ENCODE measurements around the gene IRF2BPL.
"Not testable (repeated sequence)": the region's sequence is repeated elsewhere in the genome, so short reads cannot be mapped to it uniquely, and the experiment has no call there.

The IRF2BPL gene

GRCh38 chr14:77033622-77034589 lies 5.4 kb upstream of the IRF2BPL start:
- DNase-seq, result peak; percentile 96

- DNase-seq, result peak; percentile 95
Observed at GRCh38 chr14:77032844-77033621, 4.5 kb upstream of the IRF2BPL start.

- no peak for DNase-seq
Observed at GRCh38 chr14:77032491-77032843, 4.0 kb upstream of the IRF2BPL start.

GRCh38 chr14:77031759-77032490 lies 3.4 kb upstream of the IRF2BPL start:
- DNase-seq, result peak; percentile 32

DNA sequence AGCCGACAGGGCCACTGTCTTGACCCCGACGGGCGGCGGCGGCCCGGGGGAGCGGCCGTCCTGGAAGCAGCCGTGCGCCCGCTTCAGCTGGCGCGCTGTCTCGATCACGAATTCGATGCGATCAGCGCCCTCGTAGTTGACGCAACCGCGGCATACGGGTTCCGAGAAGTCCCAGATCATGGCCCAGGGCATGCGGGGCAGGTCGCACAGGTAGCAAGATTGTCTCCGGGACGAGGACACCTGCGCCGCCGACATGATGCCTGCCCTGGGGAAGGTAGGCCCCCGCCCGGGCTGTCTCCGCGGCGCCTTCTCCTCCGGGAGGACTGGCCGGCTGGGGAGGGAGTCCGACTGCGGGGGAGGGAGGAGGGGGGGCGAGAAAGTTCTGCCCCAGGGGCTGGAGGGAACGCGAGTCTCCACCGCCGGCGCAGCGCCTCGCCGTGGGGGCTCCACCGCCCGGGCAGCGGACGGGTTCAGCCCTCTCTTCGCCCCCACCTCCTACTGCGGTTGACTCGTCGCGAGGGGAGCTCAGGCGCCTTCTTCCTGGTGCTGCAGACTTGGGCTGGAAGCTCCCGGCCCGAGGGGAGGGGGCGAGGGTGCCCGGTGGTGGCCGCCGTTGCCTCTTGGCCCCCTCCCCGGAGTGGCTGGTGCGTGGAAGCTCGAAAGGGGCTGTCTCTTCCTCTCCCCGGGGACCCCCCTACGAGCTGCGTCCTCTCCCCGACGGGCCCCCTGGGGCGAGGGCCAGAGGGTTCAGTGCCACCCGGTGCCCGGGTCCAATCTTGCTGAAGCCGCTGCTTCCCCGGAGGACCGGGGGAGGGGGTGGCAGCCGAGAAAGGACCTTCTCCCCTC lies 747 bp downstream of the IRF2BPL start:
- peak; percentile 79 for DNase-seq

DNA sequence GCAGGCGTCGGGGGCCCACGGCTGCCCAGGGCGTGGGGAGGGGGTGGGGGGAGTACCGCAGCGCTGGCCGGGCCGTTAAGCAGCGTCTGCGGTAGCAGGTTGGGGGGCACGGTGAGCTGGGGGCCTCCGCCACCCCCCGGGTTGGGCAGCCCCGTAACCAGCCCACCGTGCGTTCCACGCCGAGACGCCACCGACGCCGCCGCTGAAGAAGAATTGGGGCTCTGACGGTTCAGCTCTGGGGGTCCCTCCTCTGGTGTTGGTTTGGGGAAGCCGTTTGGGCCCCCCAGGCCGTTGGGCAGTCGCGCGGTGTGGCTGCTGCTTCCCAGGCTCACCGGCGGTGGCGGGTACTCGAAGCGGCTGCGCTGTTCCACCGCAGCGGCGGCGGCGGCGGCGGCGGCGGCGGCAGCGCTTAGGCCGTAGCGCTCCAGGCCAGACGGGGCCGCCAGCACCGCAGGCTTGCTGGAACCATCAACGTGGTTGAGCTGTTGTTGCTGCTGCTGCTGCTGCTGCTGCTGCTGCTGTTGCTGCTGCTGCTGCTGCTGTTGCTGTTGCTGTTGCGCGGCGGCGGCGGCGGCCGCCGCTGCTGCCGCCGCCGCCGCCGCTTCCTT lies 1.5 kb downstream of the IRF2BPL start:
- DNase-seq, result peak; percentile 19

DNA sequence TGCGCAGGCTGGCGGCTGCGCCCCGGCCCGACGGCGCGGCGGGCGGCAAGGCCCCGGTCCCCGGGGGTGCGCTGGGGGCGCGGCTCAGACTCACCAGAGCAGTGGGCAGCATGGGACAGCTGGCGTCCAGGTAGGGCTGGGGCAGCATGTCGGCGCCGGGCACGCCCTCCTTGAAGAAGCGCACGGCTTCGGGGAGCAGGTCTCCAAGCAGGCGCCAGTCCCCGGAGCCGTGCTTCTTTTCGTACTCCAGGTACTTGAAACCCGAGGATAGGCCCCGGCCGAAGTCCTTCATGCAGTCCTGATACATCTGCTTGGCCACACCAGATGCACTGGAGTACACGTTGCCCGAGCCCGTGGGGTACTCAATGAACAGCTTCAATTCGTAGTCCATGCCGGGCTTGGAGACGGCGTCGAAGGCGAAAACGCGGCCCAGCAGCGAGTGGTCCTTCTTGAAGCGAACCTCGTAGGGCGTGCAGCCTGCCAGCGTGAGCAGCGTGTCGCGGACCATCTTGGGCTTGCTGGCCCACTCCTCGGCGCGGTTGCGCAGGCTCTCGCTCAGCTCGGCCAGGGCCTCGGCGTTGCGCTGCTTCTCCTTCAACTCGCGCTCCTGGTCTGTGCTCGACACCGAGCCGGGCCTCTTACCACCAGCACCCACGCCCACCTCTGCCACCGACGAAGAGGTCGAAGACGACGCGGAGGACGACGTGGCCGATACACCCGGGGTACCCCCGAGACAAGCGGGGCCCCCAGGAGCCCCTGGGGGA lies 2.2 kb downstream of the IRF2BPL start:
- peak; percentile 68 for DNase-seq

DNA sequence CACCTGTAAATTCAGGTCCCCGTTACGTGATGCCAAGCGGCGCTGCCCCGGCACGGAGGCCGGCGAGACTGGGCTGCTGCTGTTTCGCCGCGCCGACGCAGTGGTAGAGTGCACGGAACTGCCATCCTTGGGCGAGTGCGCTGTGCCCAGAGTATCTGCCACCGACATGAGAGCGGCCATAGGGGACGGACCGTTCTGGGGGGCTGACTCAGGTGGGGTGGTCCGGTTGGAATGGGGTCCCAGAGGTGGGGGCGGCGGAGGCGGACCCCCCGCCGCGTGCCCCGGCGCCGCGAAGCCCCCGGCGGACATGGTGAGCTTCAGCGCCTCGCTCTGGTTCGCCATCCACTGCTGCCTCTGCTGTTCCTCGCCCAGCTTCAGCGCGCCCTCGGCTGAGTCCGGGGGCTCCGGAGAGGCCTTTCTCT lies 2.8 kb downstream of the IRF2BPL start:
- peak; percentile 31 for DNase-seq

DNA sequence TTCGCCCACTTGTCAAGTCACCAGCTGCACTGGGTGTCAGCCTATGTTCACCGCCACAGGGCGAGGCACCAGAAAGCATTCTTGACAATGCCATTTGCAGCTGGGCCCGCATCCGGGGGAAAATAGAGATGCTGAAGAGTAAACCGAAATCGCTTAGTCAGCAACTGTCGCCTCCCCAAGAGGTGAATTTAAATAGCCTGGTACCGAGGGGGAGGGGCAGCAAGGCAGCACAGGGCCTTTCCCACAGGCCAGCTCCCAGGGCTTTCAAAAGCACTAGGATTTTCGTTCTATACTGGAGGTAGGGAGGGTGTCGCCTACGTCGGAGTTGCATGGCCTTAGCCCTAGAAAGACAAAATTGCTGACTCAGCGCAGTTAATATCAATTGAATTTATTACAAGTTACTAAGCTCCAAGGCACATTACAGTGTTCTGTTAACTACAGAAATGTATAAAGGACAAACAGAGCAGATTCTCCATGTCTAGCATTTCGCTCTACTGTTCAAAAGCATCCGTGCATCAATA lies 4.3 kb downstream of the IRF2BPL start:
- DNase-seq, result peak; percentile 59

DNA sequence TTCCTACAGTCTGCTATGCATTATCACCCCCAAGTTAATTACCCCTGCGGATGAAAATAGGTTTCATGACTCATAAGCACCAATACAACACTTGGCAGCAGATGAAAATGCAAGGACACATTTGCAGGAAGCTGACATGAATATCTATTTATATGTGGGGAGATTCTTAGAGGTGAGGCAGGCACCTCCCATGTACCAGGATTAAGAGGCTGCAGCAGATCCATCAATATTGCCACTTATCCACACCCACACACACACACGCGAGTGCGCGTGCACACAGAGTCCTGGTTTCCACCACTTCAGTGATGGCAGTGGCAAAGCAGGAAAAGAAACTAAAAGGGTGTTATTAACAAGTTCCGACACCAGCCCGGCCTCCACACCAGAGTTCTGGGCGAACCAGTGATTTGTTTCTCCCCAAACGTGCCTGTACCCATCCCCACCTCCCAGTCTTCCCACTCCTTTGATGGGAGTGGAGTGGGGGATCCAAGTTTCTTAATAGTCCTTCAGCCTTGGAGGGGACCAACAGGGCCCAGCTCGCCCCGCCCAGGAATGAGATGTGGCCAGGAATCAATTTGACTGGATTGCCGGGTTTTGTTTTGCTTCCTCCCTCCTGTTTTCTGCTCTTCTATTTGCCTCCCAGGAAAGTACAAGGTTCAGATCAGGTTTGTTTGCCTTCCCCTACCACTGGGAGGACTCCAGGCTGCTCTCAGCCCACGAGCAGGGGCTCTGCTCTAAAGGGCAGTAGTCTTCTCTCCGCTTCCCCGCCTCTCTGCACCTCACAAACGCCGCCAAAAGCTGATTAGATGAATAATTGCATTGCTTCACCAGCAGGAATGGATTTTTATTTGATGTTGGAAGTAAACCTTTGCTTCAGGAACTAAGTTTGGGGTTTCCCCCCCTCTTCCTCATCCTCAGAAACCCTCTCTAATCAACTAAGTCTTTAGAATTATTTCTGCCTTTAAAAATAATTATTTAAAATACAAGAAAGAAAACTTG lies 5.2 kb downstream of the IRF2BPL start:
- peak; percentile 62 for DNase-seq

DNA sequence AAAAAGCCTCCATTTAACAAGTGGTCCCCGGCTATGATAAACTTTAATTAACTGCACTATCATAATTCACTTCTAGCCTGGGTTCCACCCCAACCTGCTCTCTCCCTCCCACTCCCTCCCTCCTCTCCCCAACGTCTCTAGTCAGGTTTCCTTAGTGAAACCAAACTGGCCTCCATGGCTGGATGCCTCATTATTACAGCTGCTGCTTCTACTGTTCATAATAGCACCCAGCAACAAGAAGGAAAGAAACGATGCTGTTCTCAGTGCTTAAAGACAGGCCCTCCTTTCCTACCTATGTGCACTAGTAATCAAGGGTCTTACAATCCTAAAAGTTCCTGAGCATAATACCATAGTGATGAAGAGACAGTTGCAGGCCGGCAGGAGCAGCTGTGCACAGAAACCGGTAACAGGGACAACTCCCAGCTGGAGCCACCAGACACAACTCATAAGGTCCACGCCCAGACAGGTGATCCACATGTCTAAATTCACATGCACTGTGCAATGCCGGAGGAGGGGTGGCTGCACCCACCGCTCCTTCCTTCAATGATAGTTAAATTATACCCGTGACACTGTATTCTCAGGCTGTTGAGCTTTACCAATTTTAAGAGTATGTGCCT lies 6.2 kb downstream of the IRF2BPL start:
- DNase-seq, result peak; percentile 43

- not testable (repeated sequence) for DNase-seq
Observed at GRCh38 chr14:77021424-77021823, 7.1 kb downstream of the IRF2BPL start.

GRCh38 chr14:77018785-77019184 lies 9.7 kb downstream of the IRF2BPL start:
- no peak for DNase-seq

GRCh38 chr14:77017666-77018065 lies 10.8 kb downstream of the IRF2BPL start:
- no peak for DNase-seq

GRCh38 chr14:77014734-77015133 lies 13.8 kb downstream of the IRF2BPL start:
- DNase-seq, result no peak

DNA sequence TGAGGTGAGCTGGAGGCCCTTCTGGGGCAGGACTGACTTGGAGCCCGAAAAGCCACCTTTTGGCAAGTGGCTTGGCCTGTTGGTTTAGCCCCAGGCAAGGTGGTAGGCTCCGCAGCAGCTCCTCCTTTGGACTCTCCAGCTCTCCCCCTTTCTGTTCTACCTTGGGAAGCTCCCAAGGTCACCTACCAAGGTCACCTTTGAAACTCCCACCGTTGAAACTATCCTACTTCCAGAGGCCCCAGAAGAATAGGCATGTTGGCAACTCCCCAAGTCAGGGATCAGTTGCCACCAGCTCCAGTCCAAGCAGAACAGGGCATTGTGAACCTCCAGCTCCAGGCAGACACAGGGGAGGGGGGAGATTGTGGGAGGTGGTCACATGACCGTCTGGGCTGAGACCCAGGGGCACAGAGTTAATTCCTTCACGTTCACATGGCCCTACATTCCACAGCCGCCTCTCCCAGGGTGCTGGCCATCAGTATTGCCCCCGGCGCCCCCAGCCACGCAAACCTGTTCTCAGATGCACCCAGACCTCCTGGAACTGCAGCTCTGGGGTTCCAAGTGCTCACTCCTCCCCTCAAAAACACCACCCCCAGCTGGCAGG lies 14.4 kb downstream of the IRF2BPL start:
- no peak for DNase-seq

GRCh38 chr14:77012193-77012765 lies 16.2 kb downstream of the IRF2BPL start:
- no peak for DNase-seq

- peak; percentile 28 for DNase-seq
Observed at GRCh38 chr14:77011245-77011644, 17.3 kb downstream of the IRF2BPL start.
